BLaER1 (cell line): ENCODE measurements around the gene THEM4.

ENCODE experiments used
- H3K27ac ChIP-seq: shearing (Covaris generic); formaldehyde crosslinking; 2 replicates; pipeline ENCODE4 v1.8.1; 2022
- H3K27me3 ChIP-seq: shearing (Covaris generic); formaldehyde crosslinking; 2 replicates; pipeline ENCODE4 v1.8.1; 2022
- H3K36me3 ChIP-seq: shearing (Covaris generic); formaldehyde crosslinking; 2 replicates; pipeline ENCODE4 v1.8.1; 2022
- H3K4me1 ChIP-seq: shearing (Covaris generic); formaldehyde crosslinking; 2 replicates; pipeline ENCODE4 v1.8.1; 2022
- H3K4me2 ChIP-seq: shearing (Covaris generic); formaldehyde crosslinking; 2 replicates; pipeline ENCODE4 v1.8.1; 2022
- H3K4me3 ChIP-seq: shearing (Covaris generic); formaldehyde crosslinking; 2 replicates; pipeline ENCODE4 v1.8.1; 2022
- H3K9ac ChIP-seq: shearing (Covaris generic); formaldehyde crosslinking; 2 replicates; pipeline ENCODE4 v1.8.1; 2022
- H3K9me3 ChIP-seq: shearing (Covaris generic); formaldehyde crosslinking; 2 replicates; pipeline ENCODE4 v1.8.1; 2022
- H4K20me1 ChIP-seq: shearing (Covaris generic); formaldehyde crosslinking; 2 replicates; pipeline ENCODE4 v1.8.1; 2022
- Cebpa-rat ChIP-seq: shearing (Covaris generic); IDR thresholded peaks from 2 replicates; pipeline ENCODE4 v1.8.1; 2022

The THEM4 gene

GRCh38 chr1:151935894-151936602, 26.7 kb upstream of the THEM4 start:
- Histone ChIP-seq H3K4me2 (no peak overlapping the region), H3K9me3 (no peaks in the 10 kb centered on the region), H3K4me3 (no peak overlapping the region), H3K36me3 (no peaks in the 10 kb centered on the region), H3K4me1 (no peaks in the 10 kb centered on the region), H3K27ac (no peak overlapping the region), H3K9ac (no peak overlapping the region), H3K27me3 (no peaks in the 10 kb centered on the region), H4K20me1 (no peaks in the 10 kb centered on the region)
- TF ChIP-seq Cebpa-rat: no peak

- TF ChIP-seq Cebpa-rat: no peak
- Histone ChIP-seq H3K27me3 (no peaks in the 10 kb centered on the region), H4K20me1 (no peaks in the 10 kb centered on the region), H3K27ac (no peak overlapping the region), H3K9me3 (no peaks in the 10 kb centered on the region), H3K4me2 (no peak overlapping the region), H3K36me3 (no peaks in the 10 kb centered on the region), H3K9ac (no peak overlapping the region), H3K4me1 (no peaks in the 10 kb centered on the region), H3K4me3 (no peak overlapping the region)
Measured at GRCh38 chr1:151935154-151935553, 25.8 kb upstream of the THEM4 start.

DNA sequence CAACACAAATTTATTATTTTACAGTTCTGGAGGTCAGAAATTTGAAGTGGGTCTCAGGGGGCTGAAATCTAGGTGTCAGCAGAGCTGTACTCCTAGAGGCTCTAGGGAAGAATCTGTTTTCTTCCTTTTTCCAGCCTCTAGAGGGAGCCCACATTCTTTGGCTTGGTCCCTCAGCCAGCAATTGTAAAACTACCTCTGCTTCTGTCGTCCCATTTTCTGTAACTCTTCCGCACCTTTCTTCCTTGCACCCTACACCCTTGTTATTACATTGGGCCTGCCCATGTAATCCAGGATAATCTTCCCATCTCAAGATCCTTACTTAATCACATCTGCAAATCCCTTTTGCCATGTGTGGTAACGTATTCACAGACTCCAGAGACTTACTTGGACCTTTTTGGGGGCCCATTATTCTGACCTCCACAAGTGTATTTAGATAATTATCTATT, 24.8 kb upstream of the THEM4 start:
- Histone ChIP-seq H3K4me2 (no peak overlapping the region), H3K4me3 (no peak overlapping the region), H4K20me1 (no peaks in the 10 kb centered on the region), H3K27me3 (no peaks in the 10 kb centered on the region), H3K36me3 (no peaks in the 10 kb centered on the region), H3K4me1 (no peaks in the 10 kb centered on the region), H3K9ac (no peak overlapping the region), H3K9me3 (no peaks in the 10 kb centered on the region), H3K27ac (no peak overlapping the region)
- no peak for TF ChIP-seq Cebpa-rat

- Histone ChIP-seq H3K9ac (no peak overlapping the region), H4K20me1 (no peaks in the 10 kb centered on the region), H3K4me3 (no peak overlapping the region), H3K27ac (no peak overlapping the region), H3K36me3 (no peaks in the 10 kb centered on the region), H3K9me3 (no peaks in the 10 kb centered on the region), H3K27me3 (no peaks in the 10 kb centered on the region), H3K4me2 (no peak overlapping the region), H3K4me1 (no peaks in the 10 kb centered on the region)
- no peak for TF ChIP-seq Cebpa-rat
Measured at GRCh38 chr1:151924691-151925587, 15.6 kb upstream of the THEM4 start.

GRCh38 chr1:151923422-151923821, 14.1 kb upstream of the THEM4 start:
- H3K4me2 ChIP-seq: no peak overlapping the region
- no peak for TF ChIP-seq Cebpa-rat
- H3K36me3 ChIP-seq: no peaks in the 10 kb centered on the region
- no peak overlapping the region for H3K9ac ChIP-seq
- H3K9me3 ChIP-seq: no peaks in the 10 kb centered on the region
- H4K20me1 ChIP-seq: no peaks in the 10 kb centered on the region
- no peak overlapping the region for H3K4me3 ChIP-seq
- H3K27me3 ChIP-seq: no peaks in the 10 kb centered on the region
- no peaks in the 10 kb centered on the region for H3K4me1 ChIP-seq
- no peak overlapping the region for H3K27ac ChIP-seq

DNA sequence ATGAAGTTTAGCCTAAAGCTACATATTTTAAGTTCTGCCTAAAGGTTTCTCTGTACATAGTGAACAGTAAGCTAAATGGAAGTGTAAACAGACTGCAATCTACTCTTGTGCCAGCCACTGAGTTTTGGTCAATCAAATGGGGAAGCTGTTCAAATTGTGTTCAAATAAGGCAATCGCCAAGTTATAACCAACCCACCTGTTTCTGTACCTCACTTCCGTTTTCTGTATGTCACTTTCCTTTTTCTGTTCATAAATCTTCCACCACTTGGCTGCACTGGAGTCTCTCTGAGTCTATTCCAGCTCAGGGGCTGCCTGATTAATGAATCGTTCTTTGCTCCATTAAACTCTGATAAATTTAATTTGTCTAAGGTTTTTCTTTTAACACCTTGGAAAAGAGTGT, 10.8 kb upstream of the THEM4 start:
- Histone ChIP-seq H3K4me2 (no peak overlapping the region), H4K20me1 (no peaks in the 10 kb centered on the region), H3K36me3 (no peaks in the 10 kb centered on the region), H3K4me1 (no peaks in the 10 kb centered on the region), H3K9ac (no peak overlapping the region), H3K9me3 (no peaks in the 10 kb centered on the region), H3K27me3 (no peaks in the 10 kb centered on the region), H3K27ac (no peak overlapping the region), H3K4me3 (no peak overlapping the region)
- TF ChIP-seq Cebpa-rat: no peak

- Histone ChIP-seq H3K27ac (no peak overlapping the region), H3K9me3 (no peaks in the 10 kb centered on the region), H3K4me1 (no peaks in the 10 kb centered on the region), H4K20me1 (no peaks in the 10 kb centered on the region), H3K27me3 (no peaks in the 10 kb centered on the region), H3K4me2 (no peak overlapping the region), H3K9ac (no peak overlapping the region), H3K36me3 (no peaks in the 10 kb centered on the region), H3K4me3 (no peak overlapping the region)
- no peak for TF ChIP-seq Cebpa-rat
Measured at GRCh38 chr1:151918819-151919610, 9.7 kb upstream of the THEM4 start.

- no peak overlapping the region for H3K4me3 ChIP-seq
Measured at GRCh38 chr1:151918156-151918555, 8.8 kb upstream of the THEM4 start.

GRCh38 chr1:151916726-151917370, 7.5 kb upstream of the THEM4 start:
- no peak overlapping the region for H3K4me3 ChIP-seq
- peaks cover 6% of the 10 kb centered on the region for H3K9me3 ChIP-seq
- no peaks in the 10 kb centered on the region for H4K20me1 ChIP-seq
- no peak for TF ChIP-seq Cebpa-rat
- H3K27ac ChIP-seq: no peak overlapping the region
- H3K4me2 ChIP-seq: no peak overlapping the region
- H3K9ac ChIP-seq: no peak overlapping the region
- H3K36me3 ChIP-seq: no peaks in the 10 kb centered on the region
- no peaks in the 10 kb centered on the region for H3K27me3 ChIP-seq
- H3K4me1 ChIP-seq: no peaks in the 10 kb centered on the region

More at GRCh38 chr1:151918156-151918555, 8.8 kb upstream of the THEM4 start:
- no peak overlapping the region for H3K4me2 ChIP-seq
- H3K9me3 ChIP-seq: no peaks in the 10 kb centered on the region
- no peaks in the 10 kb centered on the region for H3K36me3 ChIP-seq
- no peaks in the 10 kb centered on the region for H4K20me1 ChIP-seq
- H3K9ac ChIP-seq: no peak overlapping the region
- no peaks in the 10 kb centered on the region for H3K4me1 ChIP-seq
- H3K27ac ChIP-seq: no peak overlapping the region
- no peak for TF ChIP-seq Cebpa-rat
- H3K27me3 ChIP-seq: no peaks in the 10 kb centered on the region
